Measurements from ENCODE around the gene LRBA.

GRCh38 chr4:150828159-150828558 is 186.9 kb downstream of the LRBA start:
- TF ChIP-seq POLR2A (IDR thresholded peaks at IDR 0.05; ENCODE audit: low read depth, low read length) = no peak
- no peak for TF ChIP-seq POLR2AphosphoS5 (IDR thresholded peaks at IDR 0.05; ENCODE audit: low read depth, low read length)

Measured in GM12892 (cell line).